D341Med (cell line): Measurements from ENCODE around the gene DGAT2.

Experiments
- DNase-seq: peaks from one replicate; pipeline ENCODE4 v3.0.0; 2012; ENCODE audit warnings: low spot score

DGAT2 gene

GRCh38 chr11:75780888-75781287 lies 12.3 kb downstream of the DGAT2 start:
- no peak for DNase-seq

- DNase-seq = no peak
Observed at GRCh38 chr11:75781296-75781695, 12.7 kb downstream of the DGAT2 start.

- no peak for DNase-seq
Observed at GRCh38 chr11:75781831-75782230, 13.3 kb downstream of the DGAT2 start.

- DNase-seq = no peak
Observed at GRCh38 chr11:75782540-75783263, 14.1 kb downstream of the DGAT2 start.

GRCh38 chr11:75783416-75784084 lies 15.0 kb downstream of the DGAT2 start:
- no peak for DNase-seq

- no peak for DNase-seq
Observed at GRCh38 chr11:75784085-75784478, 15.5 kb downstream of the DGAT2 start.

GRCh38 chr11:75784506-75784905 lies 15.9 kb downstream of the DGAT2 start:
- DNase-seq = no peak

GRCh38 chr11:75785187-75785586 lies 16.6 kb downstream of the DGAT2 start:
- no peak for DNase-seq

GRCh38 chr11:75786101-75786736 lies 17.6 kb downstream of the DGAT2 start:
- DNase-seq = no peak

- DNase-seq = no peak
Observed at GRCh38 chr11:75789521-75789920, 20.9 kb downstream of the DGAT2 start.

GRCh38 chr11:75790986-75791385 lies 22.4 kb downstream of the DGAT2 start:
- DNase-seq = no peak

- DNase-seq = no peak
Observed at GRCh38 chr11:75792127-75792731, 23.7 kb downstream of the DGAT2 start.

GRCh38 chr11:75792997-75793800 lies 24.6 kb downstream of the DGAT2 start:
- no peak for DNase-seq

GRCh38 chr11:75793966-75794365 lies 25.4 kb downstream of the DGAT2 start:
- DNase-seq = no peak

GRCh38 chr11:75795276-75796090 lies 26.9 kb downstream of the DGAT2 start:
- DNase-seq = no peak

GRCh38 chr11:75796091-75796435 lies 27.5 kb downstream of the DGAT2 start:
- no peak for DNase-seq

- DNase-seq = no peak
Observed at GRCh38 chr11:75797116-75797515, 28.5 kb downstream of the DGAT2 start.

GRCh38 chr11:75797792-75798191 lies 29.2 kb downstream of the DGAT2 start:
- DNase-seq = no peak

GRCh38 chr11:75800136-75800675 lies 31.6 kb downstream of the DGAT2 start:
- no peak for DNase-seq

GRCh38 chr11:75800728-75801361 lies 32.3 kb downstream of the DGAT2 start:
- DNase-seq = no peak
